ENCODE data around the gene KLF11. TPM values are rescaled to one million over a fixed set of nuclear protein-coding genes. Genes with fewer than 3 reads are reported as not detected.

The KLF11 gene
- total RNA-seq, 1 experiment from 2014 or later, result 21.0 TPM

- peaks cover 20% of the 10 kb centered on the region for H3K4me1 ChIP-seq
- intact Hi-C loops (cut with micrococcal nuclease; ENCODE audit: unreplicated experiment), result loop anchor here (1.0 to 2.0 kb wide), 3 partner anchors 77 to 413 kb away; partner anchors contain the start of genes TAF1B and YWHAQ
- CTCF ChIA-PET, result interaction anchor here (0.5 to 3.0 kb wide), 9 partner anchors 13 to 504 kb away, joined by 3 to 16 read pairs (median 4); partner anchors contain the start of genes ADAM17, HPCAL1 and TAF1B
Measured at GRCh38 chr2:10043906-10044601, 704 bp downstream of the KLF11 start.

GRCh38 chr2:10045561-10046355 is 2.4 kb downstream of the KLF11 start:
- TF ChIP-seq, protein P1, sequence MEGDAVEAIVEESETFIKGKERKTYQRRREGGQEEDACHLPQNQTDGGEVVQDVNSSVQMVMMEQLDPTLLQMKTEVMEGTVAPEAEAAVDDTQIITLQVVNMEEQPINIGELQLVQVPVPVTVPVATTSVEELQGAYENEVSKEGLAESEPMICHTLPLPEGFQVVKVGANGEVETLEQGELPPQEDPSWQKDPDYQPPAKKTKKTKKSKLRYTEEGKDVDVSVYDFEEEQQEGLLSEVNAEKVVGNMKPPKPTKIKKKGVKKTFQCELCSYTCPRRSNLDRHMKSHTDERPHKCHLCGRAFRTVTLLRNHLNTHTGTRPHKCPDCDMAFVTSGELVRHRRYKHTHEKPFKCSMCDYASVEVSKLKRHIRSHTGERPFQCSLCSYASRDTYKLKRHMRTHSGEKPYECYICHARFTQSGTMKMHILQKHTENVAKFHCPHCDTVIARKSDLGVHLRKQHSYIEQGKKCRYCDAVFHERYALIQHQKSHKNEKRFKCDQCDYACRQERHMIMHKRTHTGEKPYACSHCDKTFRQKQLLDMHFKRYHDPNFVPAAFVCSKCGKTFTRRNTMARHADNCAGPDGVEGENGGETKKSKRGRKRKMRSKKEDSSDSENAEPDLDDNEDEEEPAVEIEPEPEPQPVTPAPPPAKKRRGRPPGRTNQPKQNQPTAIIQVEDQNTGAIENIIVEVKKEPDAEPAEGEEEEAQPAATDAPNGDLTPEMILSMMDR (IDR thresholded peaks at IDR 0.05; ENCODE audit: insufficient read depth in 1 of 2, low read depth in 1 of 2, low read length in 1 of 2, severe bottlenecking in 1 of 2, unreplicated experiment in 1 of 2), result no peak
- Mint-ChIP-seq H3K27ac (ENCODE audit: unreplicated experiment) (no peak overlapping the region), H3K27me3 (ENCODE audit: insufficient read depth, unreplicated experiment) (no peaks in the 10 kb centered on the region), H3K9me3 (ENCODE audit: unreplicated experiment) (no peaks in the 10 kb centered on the region), H3K36me3 (ENCODE audit: insufficient read depth, unreplicated experiment) (peaks cover 55% of the 10 kb centered on the region), H3K4me3 (ENCODE audit: unreplicated experiment) (peak overlapping the region; percentile 95), H3K4me1 (ENCODE audit: low read depth, unreplicated experiment) (peaks cover 12% of the 10 kb centered on the region)
- no peaks in the 10 kb centered on the region for H3K36me3 ChIP-seq (ENCODE audit: control insufficient read depth, insufficient read depth, low read length)
- no peaks in the 10 kb centered on the region for H3K27me3 ChIP-seq (replicated peaks; ENCODE audit: control insufficient read depth, insufficient read depth, low read length)
- intact Hi-C loops (cut with micrococcal nuclease; ENCODE audit: unreplicated experiment), result loop anchor here (2.0 kb wide), 1 partner anchor 75 kb away; no protein-coding TSS in a partner anchor
- DNase-seq, result no peak
- no TSS peak for BruUV-seq (replicated peaks)
- POLR2A ChIA-PET, result no interaction called here
- CTCF ChIA-PET, result interaction anchor here (0.7 to 3.0 kb wide), 4 partner anchors 10 to 275 kb away, joined by 3 to 16 read pairs (median 3); no protein-coding TSS in a partner anchor
- H3K4me1 ChIP-seq, result peaks cover 20% of the 10 kb centered on the region
- no peak overlapping the region for H3K4me3 ChIP-seq (ENCODE audit: low read depth, low read length)
- no peaks in the 10 kb centered on the region for H3K9me3 ChIP-seq

More at GRCh38 chr2:10043906-10044601, 704 bp downstream of the KLF11 start:
- no peaks in the 10 kb centered on the region for H3K27me3 ChIP-seq (replicated peaks; ENCODE audit: control insufficient read depth, insufficient read depth, low read length)
- peaks cover 49% of the 10 kb centered on the region for H3K36me3 Mint-ChIP-seq (ENCODE audit: insufficient read depth, unreplicated experiment)
- TF ChIP-seq, protein P1 (IDR thresholded peaks at IDR 0.05; ENCODE audit: insufficient read depth in 1 of 2, low read depth in 1 of 2, low read length in 1 of 2, severe bottlenecking in 1 of 2, unreplicated experiment in 1 of 2), result no peak
- peak overlapping the region; percentile 95 for H3K4me3 Mint-ChIP-seq (ENCODE audit: unreplicated experiment)
- H3K27me3 Mint-ChIP-seq (ENCODE audit: insufficient read depth, unreplicated experiment), result no peaks in the 10 kb centered on the region
- no TSS peak for BruUV-seq (replicated peaks)
- peak; percentile 98 to 100 for DNase-seq
- H3K9me3 Mint-ChIP-seq (ENCODE audit: unreplicated experiment), result no peaks in the 10 kb centered on the region
- H3K36me3 ChIP-seq (ENCODE audit: control insufficient read depth, insufficient read depth, low read length), result no peaks in the 10 kb centered on the region
- no peaks in the 10 kb centered on the region for H3K9me3 ChIP-seq
- peak overlapping the region; percentile 96 for H3K4me3 ChIP-seq (ENCODE audit: low read depth, low read length)
- peak overlapping the region; percentile 96 for H3K27ac Mint-ChIP-seq (ENCODE audit: unreplicated experiment)
- POLR2A ChIA-PET, result interaction anchor here (0.6 to 1.7 kb wide), 8 partner anchors 10 to 488 kb away, joined by 3 to 15 read pairs (median 7); partner anchors contain the start of genes ADAM17, ODC1 and TAF1B
- peaks cover 16% of the 10 kb centered on the region for H3K4me1 Mint-ChIP-seq (ENCODE audit: low read depth, unreplicated experiment)

DNA sequence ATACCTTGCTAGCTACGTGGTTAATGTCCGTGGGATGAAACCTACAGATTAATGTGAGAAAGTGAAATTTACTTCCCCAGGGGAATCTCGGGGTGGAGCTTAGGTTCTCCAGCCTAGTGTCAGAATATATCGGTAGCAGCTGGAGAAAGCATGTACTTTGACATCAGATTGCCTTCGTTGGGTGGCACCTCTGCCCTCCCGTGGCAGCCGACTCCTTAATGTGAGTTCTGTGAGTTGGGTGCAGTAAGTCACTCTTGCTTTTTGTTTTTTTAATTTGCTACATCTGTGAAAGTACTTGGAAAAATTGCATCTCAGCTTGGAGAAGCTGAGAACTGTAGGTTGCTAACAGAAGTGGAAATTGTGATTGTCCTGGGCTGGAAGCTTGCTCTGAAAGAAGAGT is 3.6 kb downstream of the KLF11 start:
- no peak overlapping the region for H3K27ac Mint-ChIP-seq (ENCODE audit: unreplicated experiment)
- peaks cover 14% of the 10 kb centered on the region for H3K4me1 ChIP-seq
- H3K36me3 Mint-ChIP-seq (ENCODE audit: insufficient read depth, unreplicated experiment), result peaks cover 67% of the 10 kb centered on the region
- POLR2A ChIA-PET, result interaction anchor here (1.0 kb wide), 1 partner anchor 10 kb away, joined by 3 read pairs; no protein-coding TSS in a partner anchor
- intact Hi-C loops (cut with micrococcal nuclease; ENCODE audit: unreplicated experiment), result no loop called here
- no peaks in the 10 kb centered on the region for H3K27me3 Mint-ChIP-seq (ENCODE audit: insufficient read depth, unreplicated experiment)
- no peaks in the 10 kb centered on the region for H3K9me3 Mint-ChIP-seq (ENCODE audit: unreplicated experiment)
- H3K27me3 ChIP-seq (replicated peaks; ENCODE audit: control insufficient read depth, insufficient read depth, low read length), result no peaks in the 10 kb centered on the region
- H3K4me3 Mint-ChIP-seq (ENCODE audit: unreplicated experiment), result no peak overlapping the region
- H3K4me3 ChIP-seq (ENCODE audit: low read depth, low read length), result no peak overlapping the region
- TF ChIP-seq, protein P1 (IDR thresholded peaks at IDR 0.05; ENCODE audit: insufficient read depth in 1 of 2, low read depth in 1 of 2, low read length in 1 of 2, severe bottlenecking in 1 of 2, unreplicated experiment in 1 of 2), result no peak
- CTCF ChIA-PET, result interaction anchor here (1.2 to 3.3 kb wide), 2 partner anchors 10 to 63 kb away, joined by 3 to 35 read pairs; no protein-coding TSS in a partner anchor
- no peaks in the 10 kb centered on the region for H3K36me3 ChIP-seq (ENCODE audit: control insufficient read depth, insufficient read depth, low read length)
- H3K4me1 Mint-ChIP-seq (ENCODE audit: low read depth, unreplicated experiment), result peaks cover 2% of the 10 kb centered on the region
- no TSS peak for BruUV-seq (replicated peaks)
- H3K9me3 ChIP-seq, result no peaks in the 10 kb centered on the region
- no peak for DNase-seq

Measured in Caco-2 (cell line).